SK-N-SH (cell line): ENCODE data around the gene CFAP251. TPM values are rescaled to one million over a fixed set of nuclear protein-coding genes. Genes with fewer than 3 reads are reported as not detected.

ENCODE experiments used
- CTCF ChIA-PET: fragments of 300-600, 350-600 bp; formaldehyde crosslinking; extraction: SDS; loops from one replicate; lab custom pipeline; 2021; lab: Yijun Ruan, JAX
- POLR2A ChIA-PET: fragments of 350-600 bp; sonication (Branson Sonifier 250); formaldehyde crosslinking; extraction: SDS; loops from one replicate; lab custom pipeline; 2020; ENCODE audit warnings: antibody characterized with exemption, inconsistent platforms; lab: Yijun Ruan, JAX
- DNase-seq: peaks from one replicate; pipeline ENCODE4 v3.0.0; 2012
- H2AFZ ChIP-seq: fragments of 200-600 bp; sonication (generic); 2 replicates; pipeline ENCODE4 v1.8.1; 2016; ENCODE audit warnings: antibody characterized with exemption, mild to moderate bottlenecking, low read depth
- H3F3A ChIP-seq: fragments of 200-600 bp; sonication (generic); replicated peaks from 2 replicates; pipeline ENCODE3; 2016; ENCODE audit warnings: antibody characterized with exemption, mild to moderate bottlenecking; ENCODE audit not compliant: insufficient read depth
- H3K27ac ChIP-seq, 2 experiments: fragments of 200-500 bp in 1 of 2; fragments of 200-600 bp in 1 of 2; sonication (Bioruptor generic) in 1 of 2; sonication (generic), shearing (Covaris generic) in 1 of 2; 2 replicates each; pipeline versions ENCODE4 v1.5.1 to v1.6.1; 2014 to 2016; ENCODE audit warnings: low read depth in 2 of 2, inconsistent platforms in 1 of 2, low read length in 1 of 2, mild to moderate bottlenecking in 1 of 2, mixed read lengths in 1 of 2
- H3K27me3 ChIP-seq: fragments of 200-600 bp; sonication (generic), shearing (Covaris generic); 2 replicates; pipeline ENCODE4 v1.6.1; 2016; ENCODE audit warnings: mixed run types; ENCODE audit not compliant: insufficient read depth
- H3K36me3 ChIP-seq, 2 experiments: fragments of 200-500 bp in 1 of 2; fragments of 200-600 bp in 1 of 2; sonication (Bioruptor generic) in 1 of 2; sonication (generic) in 1 of 2; replicated peaks in 1 of 2; 2 replicates each; pipeline versions ENCODE3 to v1.5.1; 2014 to 2016; ENCODE audit warnings: low read length in 1 of 2, mild to moderate bottlenecking in 1 of 2; ENCODE audit not compliant: insufficient read depth in 2 of 2, control insufficient read depth in 1 of 2
- H3K4me1 ChIP-seq, 2 experiments: fragments of 200-500 bp in 1 of 2; fragments of 200-600 bp in 1 of 2; sonication (Bioruptor generic) in 1 of 2; sonication (generic), shearing (Covaris generic) in 1 of 2; 2 replicates each; pipeline versions ENCODE4 v1.5.1 to v1.6.1; 2014 to 2016; ENCODE audit warnings: low read depth in 1 of 2, low read length in 1 of 2, mixed run types in 1 of 2; ENCODE audit not compliant: insufficient read depth in 2 of 2, control insufficient read depth in 1 of 2
- H3K4me2 ChIP-seq: fragments of 200-600 bp; sonication (generic), shearing (Covaris generic); 2 replicates; pipeline ENCODE4 v1.6.1; 2017; ENCODE audit warnings: mixed run types
- H3K4me3 ChIP-seq, 2 experiments: fragments of 200-500 bp in 1 of 2; fragments of 200-600 bp in 1 of 2; sonication (Bioruptor generic) in 1 of 2; sonication (generic), shearing (Covaris generic) in 1 of 2; 2 replicates each; pipeline versions ENCODE4 v1.5.1 to v1.8.1; 2014 to 2016; ENCODE audit warnings: low read depth in 2 of 2, inconsistent platforms in 1 of 2, low read length in 1 of 2, mild to moderate bottlenecking in 1 of 2, mixed read lengths in 1 of 2, moderate library complexity in 1 of 2
- H3K79me2 ChIP-seq: fragments of 200-600 bp; sonication (generic); 2 replicates; pipeline ENCODE4 v1.8.1; 2017; ENCODE audit warnings: mild to moderate bottlenecking; ENCODE audit not compliant: insufficient read depth
- H3K9ac ChIP-seq: fragments of 200-600 bp; sonication (generic); 2 replicates; pipeline ENCODE4 v1.6.1; 2017; ENCODE audit warnings: mixed run types
- H3K9me2 ChIP-seq: fragments of 200-600 bp; sonication (generic); 2 replicates; pipeline ENCODE4 v1.6.1; 2017; ENCODE audit warnings: mixed run types
- H3K9me3 ChIP-seq: fragments of 200-600 bp; sonication (generic); 2 replicates; pipeline ENCODE4 v1.6.1; 2017; ENCODE audit warnings: mixed run types, mild to moderate bottlenecking, moderate library complexity
- H4K20me1 ChIP-seq: fragments of 200-600 bp; sonication (generic); 2 replicates; pipeline ENCODE4 v1.6.1; 2017; ENCODE audit warnings: mild to moderate bottlenecking, mixed run types; ENCODE audit not compliant: insufficient read depth
- CHD2 ChIP-seq: fragments of 150-350 bp; IDR thresholded peaks from 2 replicates; pipeline ENCODE4 v1.6.1; 2018; ENCODE audit warnings: low read length; ENCODE audit not compliant: partially characterized antibody
- ELF1 ChIP-seq: IDR thresholded peaks from 2 replicates; pipeline ENCODE4 v1.4.0; 2012
- EP300 ChIP-seq, 2 experiments: IDR thresholded peaks; 2 replicates each; pipeline versions ENCODE4 v1.4.0 to v1.6.1; 2012; ENCODE audit warnings: borderline replicate concordance in 1 of 2, low read depth in 1 of 2, low read length in 1 of 2
- EZH2phosphoT487 ChIP-seq: fragments of 200-600 bp; sonication (generic); IDR thresholded peaks from 2 replicates; pipeline ENCODE4 v1.6.1; 2017; ENCODE audit warnings: low read depth, mixed run types, mild to moderate bottlenecking, antibody characterized with exemption, moderate library complexity, borderline replicate concordance
- GABPA ChIP-seq: IDR thresholded peaks from 2 replicates; pipeline ENCODE4 v1.4.0; 2012; ENCODE audit warnings: low read depth, mild to moderate bottlenecking
- GATA2 ChIP-seq: sonication (generic); formaldehyde crosslinking; IDR thresholded peaks from 2 replicates; pipeline ENCODE4 v1.5.0; 2020; ENCODE audit warnings: mild to moderate bottlenecking, missing genetic modification reagents
- MXI1 ChIP-seq: IDR thresholded peaks from 2 replicates; pipeline ENCODE4 v1.6.1; 2012; ENCODE audit warnings: mild to moderate bottlenecking, low read depth, low read length, improper control_type of control experiment
- NFIC ChIP-seq: IDR thresholded peaks from 2 replicates; pipeline ENCODE4 v1.4.0; 2012; ENCODE audit warnings: borderline replicate concordance
- NRF1 ChIP-seq: IDR thresholded peaks from 2 replicates; pipeline ENCODE4 v1.6.1; 2012; ENCODE audit warnings: low read depth, mild to moderate bottlenecking, low read length
- REST ChIP-seq: IDR thresholded peaks from 2 replicates; pipeline ENCODE4 v1.6.1; 2012; ENCODE audit warnings: mild to moderate bottlenecking, low read depth, low read length, moderate library complexity
- SIN3A ChIP-seq: IDR thresholded peaks from 2 replicates; pipeline ENCODE4 v1.6.1; 2012; ENCODE audit warnings: low read depth, mild to moderate bottlenecking, low read length, moderate library complexity, borderline replicate concordance
- SMC3 ChIP-seq: IDR thresholded peaks from 2 replicates; pipeline ENCODE4 v1.6.1; 2012; ENCODE audit warnings: low read depth, low read length, improper control_type of control experiment
- TCF12 ChIP-seq: IDR thresholded peaks from 2 replicates; pipeline ENCODE4 v1.4.0; 2012
- WGBS: methylation state at CpG from one replicate; pipeline ENCODE4 v1.1.6; 2017; ENCODE audit warnings: low lambda C conversion rate; 5-methylcytosine and 5-hydroxymethylcytosine counted together
- polyA plus RNA-seq, 3 experiments: library from polyadenylated mRNA; depleted of rRNA; stranded (reverse); fragments of >200 nt; gene quantifications; 2 replicates each; pipeline ENCODE4 v1.2.3, GENCODE V29; 2012
- TF ChIP-seq, protein P1 (sequence below): IDR thresholded peaks from 2 replicates; pipeline ENCODE4 v1.4.0; 2012; ENCODE audit warnings: low read depth, borderline replicate concordance
- TF ChIP-seq, protein P2 (sequence below): fragments of 150-350 bp; IDR thresholded peaks from 2 replicates; pipeline ENCODE4 v1.6.1; 2017; ENCODE audit warnings: antibody characterized with exemption, low read length, low read depth, borderline replicate concordance

Gene CFAP251
- polyA plus RNA-seq, 1 of the 3 experiments (the other 2 are of a cell fraction) = 5.7 TPM

DNA sequence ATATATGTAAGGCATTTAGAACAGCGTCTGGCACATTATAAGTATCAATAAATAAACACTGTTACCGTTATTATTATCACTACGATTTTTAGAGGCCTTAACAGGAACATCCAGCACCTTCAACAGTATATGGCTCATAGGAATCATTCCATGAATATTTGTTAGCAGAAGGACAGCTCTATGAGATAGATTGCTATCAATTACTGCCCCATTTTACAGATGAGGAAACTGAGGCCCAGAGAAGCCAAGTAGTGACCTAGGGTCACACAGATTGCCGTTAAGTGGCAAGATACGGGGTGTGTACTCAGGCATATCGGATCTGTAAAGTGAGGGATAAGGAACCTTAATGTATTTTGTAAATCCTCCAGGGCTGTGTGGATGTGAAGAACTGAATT lies 30.3 kb upstream of the CFAP251 start:
- Histone ChIP-seq H3K27me3 (no peaks in the 10 kb centered on the region), H2AFZ (peak overlapping the region; percentile 78), H3K4me3 (peak overlapping the region; percentile 68 to 86), H4K20me1 (no peaks in the 10 kb centered on the region; the same call in 1 of the 2 replicates), H3K9me3 (no peaks in the 10 kb centered on the region), H3K9me2 (no peaks in the 10 kb centered on the region), H3K9ac (0 out of 2 replicates have a peak overlapping the region, but pooled peaks have one; percentile 30), H3K4me2 (peak overlapping the region; percentile 67), H3K79me2 (peaks cover 44% of the 10 kb centered on the region), H3K4me1 (peaks cover 4 to 5% of the 10 kb centered on the region in 2 experiments; a peak in 3 of 4 replicates), H3K36me3 (peaks cover 0 to 12% of the 10 kb centered on the region in 2 experiments), H3K27ac (peak overlapping the region; percentile 39 to 94; a peak in 3 of 4 replicates), H3F3A (peaks cover 23% of the 10 kb centered on the region)
- ChIA-PET CTCF (interaction anchor here (0.6 to 10.2 kb wide), 23 partner anchors 12 to 170 kb away, joined by 3 to 186 read pairs (median 5); partner anchors contain the start of genes RHOF and SETD1B), POLR2A (interaction anchor here (0.6 to 2.7 kb wide), 9 partner anchors 8 to 176 kb away, joined by 3 to 34 read pairs (median 4); partner anchors contain the start of genes RHOF and TMEM120B)
- TF ChIP-seq TCF12 (no peak), SMC3 (0 out of 2 replicates have a peak, but pooled peaks have one; percentile 57), CHD2 (no peak), EP300 (IDR thresholded peaks at IDR 0.05; ENCODE audit: borderline replicate concordance in 1 of 2, low read depth in 1 of 2, low read length in 1 of 2) (no peak), REST (no peak), NFIC (no peak), ELF1 (no peak), GATA2 (CRISPR knock-in tag) (peak; percentile 66; the same call in 1 of the 2 replicates), NRF1 (no peak), EZH2phosphoT487 (no peak), SIN3A (no peak), GABPA (no peak), MXI1 (no peak)
- TF ChIP-seq, protein P1, sequence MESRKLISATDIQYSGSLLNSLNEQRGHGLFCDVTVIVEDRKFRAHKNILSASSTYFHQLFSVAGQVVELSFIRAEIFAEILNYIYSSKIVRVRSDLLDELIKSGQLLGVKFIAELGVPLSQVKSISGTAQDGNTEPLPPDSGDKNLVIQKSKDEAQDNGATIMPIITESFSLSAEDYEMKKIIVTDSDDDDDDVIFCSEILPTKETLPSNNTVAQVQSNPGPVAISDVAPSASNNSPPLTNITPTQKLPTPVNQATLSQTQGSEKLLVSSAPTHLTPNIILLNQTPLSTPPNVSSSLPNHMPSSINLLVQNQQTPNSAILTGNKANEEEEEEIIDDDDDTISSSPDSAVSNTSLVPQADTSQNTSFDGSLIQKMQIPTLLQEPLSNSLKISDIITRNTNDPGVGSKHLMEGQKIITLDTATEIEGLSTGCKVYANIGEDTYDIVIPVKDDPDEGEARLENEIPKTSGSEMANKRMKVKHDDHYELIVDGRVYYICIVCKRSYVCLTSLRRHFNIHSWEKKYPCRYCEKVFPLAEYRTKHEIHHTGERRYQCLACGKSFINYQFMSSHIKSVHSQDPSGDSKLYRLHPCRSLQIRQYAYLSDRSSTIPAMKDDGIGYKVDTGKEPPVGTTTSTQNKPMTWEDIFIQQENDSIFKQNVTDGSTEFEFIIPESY = no peak
- TF ChIP-seq, protein P2, sequence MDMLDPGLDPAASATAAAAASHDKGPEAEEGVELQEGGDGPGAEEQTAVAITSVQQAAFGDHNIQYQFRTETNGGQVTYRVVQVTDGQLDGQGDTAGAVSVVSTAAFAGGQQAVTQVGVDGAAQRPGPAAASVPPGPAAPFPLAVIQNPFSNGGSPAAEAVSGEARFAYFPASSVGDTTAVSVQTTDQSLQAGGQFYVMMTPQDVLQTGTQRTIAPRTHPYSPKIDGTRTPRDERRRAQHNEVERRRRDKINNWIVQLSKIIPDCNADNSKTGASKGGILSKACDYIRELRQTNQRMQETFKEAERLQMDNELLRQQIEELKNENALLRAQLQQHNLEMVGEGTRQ = no peak
- WGBS = 54% methylated on average over 6 of the region's 6 CpGs
- no peak for DNase-seq
